Middle frontal gyrus (tissue), 1 donor: ENCODE results near the gene GADL1.

Experiments
- DNase-seq: peaks from one replicate; pipeline ENCODE4 v3.0.0-alpha.2; 2015; ENCODE audit warnings: low spot score; ENCODE audit errors: extremely low spot score

The GADL1 gene

DNA sequence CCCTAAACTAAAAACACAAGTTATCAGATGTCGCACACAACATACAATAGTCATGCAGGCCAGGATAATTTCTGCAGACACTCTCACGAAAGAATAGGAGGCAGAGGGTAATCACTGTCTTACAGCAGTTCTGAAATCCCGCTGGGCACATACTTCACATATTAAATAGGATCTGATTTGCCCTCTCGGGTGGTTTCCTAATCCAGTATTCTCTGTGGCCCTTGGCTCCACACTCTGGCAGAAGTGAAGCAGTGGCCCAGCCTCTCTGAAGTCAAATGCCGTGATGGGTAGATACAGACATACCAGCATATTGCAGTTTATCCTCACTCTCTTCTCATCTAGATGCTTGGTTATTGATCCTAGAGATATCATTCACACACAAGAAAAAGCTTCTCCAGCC is 19.0 kb downstream of the GADL1 start:
- no peak for DNase-seq

DNA sequence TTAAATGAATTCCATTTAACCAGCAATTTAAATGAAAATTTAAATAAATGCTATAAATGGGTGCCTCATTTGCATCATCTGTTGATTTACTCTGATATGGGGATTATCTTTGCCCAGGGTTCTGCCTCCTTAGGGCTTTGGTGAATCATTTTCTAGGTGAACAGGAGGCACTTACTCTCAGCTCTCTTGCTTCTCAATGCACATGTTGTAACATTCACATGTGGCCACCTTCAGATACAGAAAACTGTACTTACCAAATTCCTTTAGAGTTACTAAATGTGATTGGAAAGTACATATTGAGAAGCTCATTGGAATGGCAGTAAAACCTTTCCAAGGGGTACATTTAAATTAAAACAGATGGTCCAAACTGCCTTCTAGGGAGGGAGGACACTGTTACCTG is 20.8 kb downstream of the GADL1 start:
- no peak for DNase-seq

DNA sequence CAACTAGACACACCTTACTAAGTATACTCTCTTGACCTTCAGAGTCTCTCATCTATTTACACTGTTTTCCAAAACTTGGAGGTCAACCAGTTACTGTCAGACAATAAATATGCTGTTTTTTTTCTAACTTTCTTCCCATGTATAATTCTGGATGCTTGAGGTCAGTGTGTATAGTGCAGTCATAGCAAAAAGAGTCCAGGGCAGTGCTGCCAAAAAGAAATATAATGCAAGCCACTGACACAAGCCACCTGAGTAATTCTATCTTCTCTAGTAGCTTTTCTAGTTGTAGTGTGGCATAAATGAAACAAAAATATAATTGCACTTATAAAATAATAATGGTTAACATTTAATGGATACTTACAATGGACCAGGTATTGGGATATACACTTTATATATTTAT is 21.6 kb downstream of the GADL1 start:
- no peak for DNase-seq

DNA sequence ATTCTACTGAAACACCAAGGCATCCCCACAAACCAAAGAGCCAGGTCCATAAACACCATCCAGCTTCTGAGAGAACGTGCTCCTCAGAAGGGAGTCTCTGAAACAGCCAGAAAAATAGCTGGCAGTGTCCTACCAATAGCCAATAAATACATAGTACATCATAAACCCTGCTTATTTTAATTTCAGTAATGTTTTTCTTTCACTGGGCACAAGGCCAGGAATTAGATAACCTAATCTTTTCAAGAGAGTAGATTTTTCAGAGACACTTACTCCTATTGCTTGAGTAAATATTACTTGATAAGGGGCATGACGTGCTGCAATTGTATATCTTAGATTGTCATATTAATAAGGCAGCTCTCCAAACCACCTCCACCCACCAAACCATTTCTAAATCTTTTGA is 22.7 kb downstream of the GADL1 start:
- DNase-seq, result no peak

DNA sequence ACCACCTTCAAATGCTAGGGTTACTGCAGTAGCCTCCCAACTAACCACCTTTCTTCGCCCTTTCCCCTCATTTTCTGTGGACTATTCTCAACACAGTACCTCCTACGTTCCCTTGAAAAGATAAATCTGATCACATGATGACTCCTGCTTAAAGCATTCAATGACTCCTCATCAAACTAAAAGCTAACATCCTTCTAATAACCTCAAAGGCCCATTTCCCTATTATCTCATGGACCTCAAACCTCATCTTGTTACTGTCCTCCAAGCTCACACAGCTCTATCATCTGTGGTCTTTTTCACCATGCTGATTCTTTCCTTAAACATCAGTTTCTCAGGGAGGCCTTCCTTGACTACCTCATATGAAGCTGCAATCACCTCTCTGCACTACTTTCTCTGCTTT is 29.6 kb downstream of the GADL1 start:
- DNase-seq, result no peak

DNA sequence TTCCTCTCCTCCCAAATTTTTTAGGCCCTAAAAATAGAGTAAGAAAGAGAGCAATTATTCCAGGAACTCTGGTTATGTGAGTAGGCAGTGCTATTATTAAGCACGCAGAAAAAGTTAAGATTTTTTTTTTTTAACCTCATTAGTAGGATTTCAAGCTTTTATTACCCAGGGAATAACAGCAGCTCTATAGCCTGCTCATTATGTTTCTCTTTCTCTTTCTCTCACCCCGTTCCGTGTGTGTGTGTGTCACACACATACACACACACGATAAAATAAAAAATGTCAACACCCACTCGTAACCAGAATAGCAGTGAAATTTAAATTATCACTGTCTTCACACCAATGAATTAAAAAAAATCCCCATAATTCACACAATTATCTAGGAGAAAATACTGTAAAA is 30.3 kb downstream of the GADL1 start:
- DNase-seq, result no peak

DNA sequence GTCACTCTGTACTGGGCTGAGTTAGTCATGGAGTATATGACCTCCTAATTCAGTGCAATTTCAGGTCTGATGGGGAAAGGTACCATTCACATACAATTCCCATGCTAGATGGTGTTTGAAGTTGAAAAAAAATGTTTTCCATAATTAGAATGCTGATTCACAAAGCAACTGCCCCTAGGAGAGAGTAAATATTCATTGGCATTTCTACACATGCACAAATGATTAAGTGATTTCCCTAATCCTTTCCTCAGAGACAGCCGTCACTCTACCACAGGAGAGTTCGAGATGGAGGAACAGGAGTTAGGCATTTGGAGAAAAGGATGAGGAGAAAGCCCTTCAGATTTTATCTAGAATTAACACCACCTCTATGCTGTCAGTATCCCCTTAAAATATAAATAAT is 32.5 kb downstream of the GADL1 start:
- no peak for DNase-seq

DNA sequence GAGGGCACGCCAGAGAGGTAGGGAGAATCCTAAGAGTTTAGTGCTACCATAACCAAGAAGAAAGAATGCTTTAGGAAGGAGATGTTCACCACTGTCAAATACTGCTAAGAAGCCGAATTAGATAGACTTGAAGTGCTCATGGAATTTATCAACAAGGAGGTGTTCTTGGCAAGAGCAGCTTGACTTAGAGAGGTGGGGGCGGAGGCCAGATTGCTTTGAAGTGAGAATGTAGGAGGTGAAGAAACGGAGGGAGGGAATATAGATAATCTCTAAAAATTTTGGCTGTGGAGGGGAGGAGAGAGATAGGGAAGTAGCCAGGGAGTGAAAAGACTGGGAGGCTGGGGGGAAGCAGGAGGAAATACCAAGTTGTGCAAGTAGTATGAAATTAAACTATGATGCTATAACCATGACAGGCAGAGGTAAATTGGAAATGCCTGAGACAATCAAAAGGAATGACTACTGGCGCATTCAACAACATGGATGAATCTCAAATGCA is 35.5 kb downstream of the GADL1 start:
- DNase-seq, result no peak

DNA sequence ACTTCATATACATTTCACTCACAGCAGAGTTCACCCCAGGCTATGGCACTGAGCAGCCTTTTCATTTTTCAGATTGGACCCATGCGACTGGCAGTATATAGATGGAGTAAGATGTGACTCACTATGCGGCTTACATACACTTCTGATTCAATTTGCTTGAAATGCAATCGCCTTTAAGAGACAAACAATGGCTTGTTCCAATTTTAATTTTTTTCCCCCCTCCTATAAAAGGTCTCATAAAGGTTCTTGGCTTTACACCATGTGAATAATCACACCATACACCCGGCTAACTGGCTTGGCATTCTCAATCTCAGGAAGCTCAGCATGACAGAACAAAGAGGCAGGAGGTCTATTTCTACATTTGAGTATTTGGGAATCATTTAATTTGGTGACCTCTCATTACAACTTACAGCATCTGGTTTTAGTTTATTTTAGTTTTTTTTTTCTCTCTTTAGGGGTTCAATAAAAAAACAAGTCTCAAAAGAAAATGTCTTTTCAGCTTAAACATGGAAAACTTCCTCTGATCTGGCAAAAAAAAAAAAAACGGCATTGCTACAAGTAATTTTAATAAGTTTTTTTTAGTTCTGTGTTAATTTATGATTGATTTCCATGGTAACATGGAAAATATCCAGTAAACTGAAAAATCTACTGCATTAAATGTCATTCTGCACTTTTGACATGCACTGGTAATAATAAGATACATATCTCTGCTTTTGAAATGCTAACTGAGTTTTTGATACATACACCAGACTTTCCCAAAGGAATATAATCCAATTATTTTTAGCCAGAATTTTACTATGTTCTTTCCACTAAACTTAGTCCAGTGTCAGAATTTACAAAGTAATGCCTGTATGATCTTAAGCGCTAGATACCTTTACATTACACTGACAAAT is 38.8 kb downstream of the GADL1 start:
- DNase-seq, result no peak

DNA sequence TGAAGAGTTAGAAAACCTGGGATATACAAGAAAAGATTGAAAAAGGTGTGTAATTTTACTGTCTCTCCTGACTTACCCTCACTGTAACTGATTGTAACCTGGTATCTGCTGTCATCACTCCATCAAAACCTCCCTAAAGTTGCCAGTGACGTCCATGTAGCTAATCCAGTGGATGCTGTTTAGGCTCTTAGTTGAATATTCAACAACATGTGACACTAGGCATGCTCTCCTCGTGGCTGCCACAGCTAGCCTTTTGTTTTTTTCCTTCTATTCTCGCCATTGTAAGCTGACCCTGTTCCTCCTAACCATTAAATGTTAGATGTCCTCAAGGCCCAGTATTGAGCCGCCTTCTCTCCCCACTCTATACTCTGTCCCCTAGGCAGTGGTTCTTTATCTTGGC is 41.6 kb downstream of the GADL1 start:
- DNase-seq, result no peak

DNA sequence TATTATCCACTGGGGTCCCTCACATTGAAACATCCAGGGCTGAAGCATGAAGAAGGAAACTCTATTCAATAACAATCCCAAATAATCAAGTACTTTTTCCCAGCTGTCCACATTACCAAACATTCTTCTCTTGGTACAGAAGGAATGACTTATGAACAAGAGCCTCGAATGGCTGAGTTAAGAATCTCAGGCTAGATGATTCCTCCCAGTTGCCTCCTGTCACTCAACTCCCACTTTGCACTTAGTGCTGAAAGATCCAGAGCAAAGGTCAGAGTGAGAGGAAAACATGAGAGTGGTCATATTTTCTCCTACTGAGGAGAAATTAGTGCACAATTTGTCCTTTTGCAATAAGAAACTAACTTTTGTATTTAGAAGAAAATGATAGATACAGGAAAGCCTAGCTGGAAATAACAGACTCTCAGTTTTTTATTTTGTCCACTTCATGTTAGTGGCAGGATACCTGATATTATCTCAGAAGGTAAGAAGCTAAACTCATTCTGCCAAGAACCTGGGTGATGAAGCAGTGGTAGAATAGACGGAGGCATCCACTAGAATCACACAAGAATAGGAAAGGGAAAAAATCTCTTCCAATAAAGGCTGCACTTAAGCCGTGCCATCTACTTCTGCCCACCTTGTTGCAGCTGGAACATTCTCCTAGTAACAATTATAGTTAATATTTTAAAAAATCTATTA is 46.2 kb downstream of the GADL1 start:
- no peak for DNase-seq

DNA sequence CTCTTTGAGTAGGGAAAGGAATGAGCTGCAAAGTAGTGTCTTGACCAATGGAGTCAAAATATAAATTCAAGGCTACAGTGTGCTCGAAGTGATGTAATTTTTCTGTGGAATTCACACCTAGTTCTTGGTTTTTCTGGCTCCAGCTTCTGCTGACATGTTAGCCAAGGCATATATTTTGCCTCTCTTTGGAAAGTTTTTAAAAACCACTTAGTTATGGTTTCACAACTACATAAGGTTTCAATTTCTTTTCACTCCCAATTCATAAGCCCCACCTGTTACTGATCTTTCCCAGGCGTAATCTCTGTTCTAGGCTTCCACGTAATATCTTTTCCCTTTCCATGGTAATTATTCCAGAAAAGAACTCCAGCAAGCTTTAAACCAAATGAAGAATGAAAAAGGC is 46.9 kb downstream of the GADL1 start:
- no peak for DNase-seq

DNA sequence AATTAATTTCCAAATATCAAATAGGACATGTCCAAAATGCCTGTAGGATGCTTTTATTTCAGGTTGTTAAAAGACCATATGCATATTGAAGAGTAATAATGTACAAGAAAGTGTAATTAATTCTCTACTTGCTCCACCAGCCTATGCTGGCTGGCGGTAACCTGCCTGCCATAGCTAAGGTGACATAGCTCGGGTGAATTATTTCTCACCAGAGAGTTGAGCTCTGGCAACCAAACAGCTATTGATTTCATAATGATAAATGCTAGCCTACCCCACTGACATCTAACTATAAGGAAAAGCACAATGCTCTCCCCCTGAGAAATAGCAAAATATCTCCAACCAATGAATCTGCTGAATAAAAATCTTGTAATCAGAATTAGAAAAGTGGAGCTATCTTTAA is 48.9 kb downstream of the GADL1 start:
- no peak for DNase-seq

DNA sequence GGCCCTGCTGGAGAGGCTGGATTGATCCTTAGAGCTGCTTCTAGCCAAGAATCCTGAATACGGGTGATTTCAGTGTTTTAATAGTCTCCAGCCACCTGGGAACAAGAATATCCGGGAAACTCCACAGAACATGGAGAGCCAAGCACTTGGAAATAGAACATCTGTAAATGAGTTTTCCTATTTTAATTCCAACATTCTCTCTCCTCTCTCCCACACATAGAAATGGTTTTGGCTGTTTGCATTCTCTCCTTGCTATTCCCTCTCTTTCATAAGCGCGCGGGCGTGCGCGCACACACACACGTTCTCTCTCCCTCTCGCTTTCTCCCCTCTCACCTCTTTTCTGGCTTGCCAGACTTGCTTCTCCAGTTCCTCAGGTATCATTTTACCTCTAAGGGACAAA is 50.6 kb downstream of the GADL1 start:
- DNase-seq, result no peak

DNA sequence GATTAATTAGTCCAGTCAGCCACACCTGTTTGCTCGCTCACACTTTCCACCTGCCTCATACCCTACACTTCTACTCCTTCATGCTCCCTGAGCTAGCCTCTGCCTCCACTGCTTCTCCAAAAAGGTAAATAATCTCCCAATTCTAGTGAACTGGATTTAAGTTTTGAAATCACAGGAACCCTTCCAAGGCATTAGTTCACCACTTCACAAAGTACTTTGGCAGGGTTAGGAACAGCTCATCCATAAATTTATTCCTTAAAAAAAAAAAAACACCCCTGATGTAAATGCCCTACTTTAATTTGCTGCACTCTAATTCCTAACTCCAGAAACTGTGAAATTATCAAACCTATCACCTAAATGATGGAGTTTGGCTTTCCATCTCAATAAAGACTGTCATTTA is 58.3 kb downstream of the GADL1 start:
- no peak for DNase-seq

DNA sequence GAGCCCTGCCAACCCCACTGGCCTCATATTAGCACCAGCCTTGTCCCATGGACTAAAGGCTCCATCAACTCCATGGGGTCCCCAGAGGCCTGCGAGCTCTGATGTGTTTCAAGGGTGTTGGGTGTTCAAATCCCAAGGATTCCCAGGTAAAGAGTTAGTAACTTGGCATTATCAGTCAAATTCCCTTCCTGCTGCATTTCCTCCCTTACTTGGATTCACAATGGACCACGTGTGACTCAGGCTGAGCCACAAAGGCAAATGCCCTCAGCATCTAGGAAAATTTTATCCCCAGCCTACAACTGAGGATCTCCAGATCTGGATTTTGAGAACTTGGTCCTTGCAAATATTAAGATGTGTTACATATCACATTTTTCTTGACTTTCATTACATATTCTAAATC is 58.8 kb downstream of the GADL1 start:
- DNase-seq, result no peak

DNA sequence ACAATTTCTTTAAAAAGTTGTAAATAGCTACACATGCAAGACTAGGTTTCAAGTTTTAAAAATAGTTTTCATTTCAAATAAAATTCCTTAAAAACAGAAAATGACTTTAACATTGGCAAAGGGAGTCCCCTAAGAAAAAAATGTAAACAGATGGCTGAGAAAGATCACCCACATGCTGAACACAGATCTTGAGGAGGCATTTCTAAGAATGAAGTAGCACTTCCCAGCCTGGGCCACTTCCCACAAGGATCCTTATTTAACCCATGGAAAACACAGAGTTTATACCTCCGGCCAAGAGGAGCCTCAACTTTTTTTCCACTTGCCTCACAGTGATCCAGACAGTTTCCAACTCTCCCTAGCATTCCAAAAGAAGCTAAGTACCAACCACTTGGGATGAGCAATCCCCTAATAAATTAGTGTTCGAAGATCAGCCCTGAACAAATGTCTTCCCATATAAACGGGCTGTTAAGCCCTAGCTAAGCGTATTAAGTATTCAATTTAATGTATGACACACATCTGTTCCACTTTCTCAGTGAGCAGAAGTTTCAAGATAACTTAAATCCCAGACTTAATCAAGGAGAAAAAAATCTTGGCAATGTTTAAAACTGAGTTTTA is 61.4 kb downstream of the GADL1 start:
- no peak for DNase-seq

DNA sequence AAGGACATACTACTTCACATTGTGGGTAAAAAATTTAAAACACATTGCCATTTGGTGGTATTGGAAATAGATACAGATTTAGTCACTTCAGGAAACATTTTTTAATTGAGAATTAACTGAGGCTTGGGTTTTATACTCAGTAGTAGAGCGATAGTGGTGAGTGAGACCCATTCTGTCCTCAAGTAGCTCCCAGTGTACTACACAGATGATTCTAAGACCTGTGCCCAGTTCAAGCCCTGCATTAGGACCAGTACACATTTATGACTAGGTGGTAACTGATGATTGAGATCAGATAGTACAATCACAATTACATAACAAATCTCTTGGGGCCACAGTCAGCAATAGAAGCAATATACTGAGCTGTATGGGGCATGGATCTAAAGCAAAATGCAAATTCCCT is 67.4 kb downstream of the GADL1 start:
- no peak for DNase-seq

DNA sequence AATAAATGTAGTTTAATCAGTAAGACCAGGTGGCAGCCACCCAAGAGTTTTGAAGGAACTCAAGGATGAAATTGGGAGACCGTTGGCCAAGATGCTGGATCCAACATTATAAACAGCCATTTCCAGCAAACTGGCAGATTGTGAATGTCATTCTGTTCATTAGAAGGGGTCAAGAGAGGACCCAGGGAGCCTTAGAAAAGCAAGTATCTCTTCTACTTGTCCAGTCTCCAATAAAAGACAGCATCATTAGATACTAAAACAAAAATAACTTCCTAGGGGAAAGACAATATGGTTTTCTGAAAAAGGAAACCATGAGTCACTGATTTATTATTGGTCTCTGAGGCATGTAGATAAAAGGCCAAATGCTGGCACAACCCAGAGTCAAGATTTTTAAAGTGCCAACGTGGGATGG is 67.9 kb downstream of the GADL1 start:
- DNase-seq, result no peak

DNA sequence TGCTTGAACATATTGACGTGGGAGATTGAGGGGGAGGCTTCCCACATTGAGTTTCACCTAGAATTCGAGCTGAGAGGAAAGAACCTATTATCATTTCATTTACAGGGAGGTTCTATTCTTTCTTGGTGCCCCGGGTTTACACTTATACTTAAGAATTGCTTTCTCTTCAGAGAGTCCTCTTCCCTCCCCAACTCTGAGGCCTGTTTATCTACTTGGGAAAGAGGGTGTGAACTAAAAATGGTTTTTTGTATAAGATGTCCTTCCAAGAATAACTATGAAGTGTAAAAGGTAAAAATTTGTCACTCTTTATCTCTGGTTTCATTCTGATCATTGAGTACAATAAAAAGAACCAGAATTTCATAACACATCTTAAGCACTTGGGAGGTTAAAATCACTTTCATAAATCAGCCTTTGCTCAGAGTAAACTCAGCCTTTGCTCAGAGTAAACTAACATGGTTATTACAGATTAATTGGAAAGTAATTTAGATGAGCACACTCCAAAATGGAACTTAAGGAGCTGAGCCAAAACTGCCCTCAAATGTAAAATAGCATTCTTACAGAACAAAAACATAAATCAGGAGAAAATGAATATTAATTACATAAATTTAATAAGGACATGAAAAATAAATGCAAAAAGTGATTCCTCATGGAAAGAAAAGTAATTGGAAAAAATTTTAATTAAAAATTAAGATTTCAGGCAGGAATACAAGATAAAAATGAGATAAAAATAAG is 75.2 kb downstream of the GADL1 start:
- DNase-seq, result no peak

DNA sequence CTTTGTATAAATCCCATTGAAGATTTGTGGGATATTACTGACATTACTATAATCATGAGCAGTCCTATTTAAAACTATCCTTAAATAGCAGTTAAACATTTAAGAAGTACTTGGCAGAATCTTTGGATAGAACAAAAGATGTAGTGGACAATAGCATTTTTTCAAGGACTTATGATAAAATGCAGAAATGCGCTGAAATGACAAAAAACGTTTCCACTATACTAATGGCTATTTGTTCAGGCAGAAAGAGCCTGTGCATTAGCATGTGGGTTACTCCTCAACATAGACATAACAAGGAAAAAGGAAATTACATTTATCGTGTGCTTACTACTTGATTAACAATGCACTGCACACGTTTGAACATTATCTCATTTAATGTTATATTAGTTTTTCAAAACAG is 80.7 kb downstream of the GADL1 start:
- DNase-seq, result no peak
